ENCODE data around the gene MAP1LC3A.

DNA sequence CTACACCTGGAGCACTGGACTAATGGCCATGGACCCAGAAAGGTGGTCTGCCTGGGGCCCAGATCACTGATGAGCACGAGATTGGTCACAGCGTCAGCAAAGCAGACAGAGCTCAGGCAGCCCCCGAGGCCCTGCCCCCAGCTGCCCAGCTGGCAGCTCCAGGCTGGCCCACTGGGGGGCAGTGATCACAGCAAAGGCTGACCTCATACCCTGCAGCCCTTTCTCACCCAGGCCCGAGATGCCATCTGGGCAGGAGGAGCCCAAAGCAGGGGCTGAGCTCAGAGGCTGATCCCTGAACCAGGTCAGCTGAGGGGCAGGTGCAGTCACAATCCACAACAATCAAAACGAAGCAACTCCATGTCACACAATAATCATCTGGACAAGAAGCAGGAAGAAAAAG lies 4.1 kb downstream of the MAP1LC3A start:
- TF ChIP-seq, protein P1, sequence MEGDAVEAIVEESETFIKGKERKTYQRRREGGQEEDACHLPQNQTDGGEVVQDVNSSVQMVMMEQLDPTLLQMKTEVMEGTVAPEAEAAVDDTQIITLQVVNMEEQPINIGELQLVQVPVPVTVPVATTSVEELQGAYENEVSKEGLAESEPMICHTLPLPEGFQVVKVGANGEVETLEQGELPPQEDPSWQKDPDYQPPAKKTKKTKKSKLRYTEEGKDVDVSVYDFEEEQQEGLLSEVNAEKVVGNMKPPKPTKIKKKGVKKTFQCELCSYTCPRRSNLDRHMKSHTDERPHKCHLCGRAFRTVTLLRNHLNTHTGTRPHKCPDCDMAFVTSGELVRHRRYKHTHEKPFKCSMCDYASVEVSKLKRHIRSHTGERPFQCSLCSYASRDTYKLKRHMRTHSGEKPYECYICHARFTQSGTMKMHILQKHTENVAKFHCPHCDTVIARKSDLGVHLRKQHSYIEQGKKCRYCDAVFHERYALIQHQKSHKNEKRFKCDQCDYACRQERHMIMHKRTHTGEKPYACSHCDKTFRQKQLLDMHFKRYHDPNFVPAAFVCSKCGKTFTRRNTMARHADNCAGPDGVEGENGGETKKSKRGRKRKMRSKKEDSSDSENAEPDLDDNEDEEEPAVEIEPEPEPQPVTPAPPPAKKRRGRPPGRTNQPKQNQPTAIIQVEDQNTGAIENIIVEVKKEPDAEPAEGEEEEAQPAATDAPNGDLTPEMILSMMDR (IDR thresholded peaks at IDR 0.05; ENCODE audit: low read length), result peak; percentile 40
- TF ChIP-seq EZH2 (optimal IDR thresholded peaks at IDR 0.05; ENCODE audit: low read depth, low read length), result no peak
